ENCODE results near the gene ARHGAP8.

DNA sequence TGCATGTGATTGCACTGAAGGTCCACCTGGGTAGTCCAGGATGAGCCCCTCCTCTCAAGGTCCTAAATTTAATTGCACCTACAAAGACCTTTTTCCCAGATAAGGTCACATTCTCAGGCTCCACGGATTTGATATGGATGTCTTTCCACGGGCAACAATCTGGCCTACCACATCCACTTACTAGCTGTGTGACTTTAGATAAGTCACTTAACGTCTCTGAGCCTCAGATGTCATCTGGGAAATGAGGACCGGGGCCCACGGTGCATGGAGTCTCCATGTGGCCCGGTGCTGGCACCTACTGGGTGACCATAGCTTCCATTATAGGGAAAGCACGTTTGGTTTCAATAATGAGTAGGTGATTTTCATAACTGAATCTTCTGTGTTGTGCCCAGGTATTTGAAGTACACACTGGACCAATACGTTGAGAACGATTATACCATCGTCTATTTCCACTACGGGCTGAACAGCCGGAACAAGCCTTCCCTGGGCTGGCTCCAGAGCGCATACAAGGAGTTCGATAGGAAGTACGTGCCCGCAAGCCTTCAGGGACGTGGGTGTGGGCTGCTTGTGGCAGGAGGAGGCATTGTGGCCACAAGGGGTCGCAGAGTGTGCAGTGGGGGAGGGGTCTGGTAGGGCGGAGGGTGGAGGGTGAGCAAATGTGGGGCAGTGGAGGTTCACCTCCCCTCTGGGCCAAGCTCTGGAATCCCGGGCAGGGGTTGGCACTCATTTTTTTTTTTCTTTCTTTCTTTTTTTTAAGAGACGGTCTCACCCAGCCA is 55.7 kb downstream of the ARHGAP8 start:
- TF ChIP-seq MAFG (CRISPR knock-in tag; IDR thresholded peaks at IDR 0.05) (no peak), HOXA9 (CRISPR knock-in tag; IDR thresholded peaks at IDR 0.05; ENCODE audit: borderline replicate concordance) (no peak), TOPORS (CRISPR knock-in tag; IDR thresholded peaks at IDR 0.05) (no peak)
